Activated CD4-positive, alpha-beta T cell treated with anti-CD3 and anti-CD28 coated beads, Interleukin-2, Interleukin-6, amounts not matched to agents 100 ng/mL and 50 ng/mL, durations not matched to agents 16 hours and 8 hours (primary cell): ENCODE data around the gene MARVELD1.
"Not testable (repeated sequence)": the region's sequence is repeated elsewhere in the genome, so short reads cannot be mapped to it uniquely, and the experiment has no call there.

ENCODE experiments used
- DNase-seq: peaks from one replicate; pipeline ENCODE4 v3.0.0-alpha.2; 2020

MARVELD1 gene

DNA sequence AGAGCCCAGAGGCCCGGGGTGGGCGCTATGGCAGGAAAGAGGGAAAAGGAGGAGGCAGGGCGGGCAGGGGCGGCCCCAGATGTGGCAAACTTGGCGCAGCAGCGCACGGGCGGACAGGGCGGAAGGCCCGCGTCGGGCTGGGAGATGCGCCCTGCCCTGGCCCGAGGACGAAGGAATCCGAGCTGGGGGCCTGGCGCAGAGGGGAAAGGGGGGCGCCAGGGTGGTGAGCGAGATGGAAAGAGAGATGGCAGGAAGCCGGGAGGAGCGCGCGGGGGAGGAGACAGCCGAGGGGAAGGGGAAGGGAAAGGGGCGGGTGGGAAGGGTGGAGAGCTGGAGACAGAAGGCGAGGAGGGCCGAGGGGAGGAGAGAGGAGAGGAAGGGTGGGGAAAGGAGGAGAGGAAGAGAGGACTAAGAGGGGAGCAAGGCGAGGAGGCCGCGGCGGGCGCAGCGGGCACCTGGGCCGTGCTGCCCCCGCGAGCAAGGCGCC, at the start of gene MARVELD1:
MARVELD1 (plus strand) TSS at position 392 of the 487 bp plus-strand sequence. CDS start 147 bp downstream, outside the sequence.
- DNase-seq, result peak; percentile 20

- no peak for DNase-seq
Observed at GRCh38 chr10:97664282-97664850, 49.2 kb upstream of the MARVELD1 start.

GRCh38 chr10:97666992-97667391, 46.5 kb upstream of the MARVELD1 start:
- DNase-seq, result no peak

GRCh38 chr10:97667463-97667862, 46.1 kb upstream of the MARVELD1 start:
- no peak for DNase-seq

GRCh38 chr10:97669571-97669970, 44.0 kb upstream of the MARVELD1 start:
- no peak for DNase-seq

- peak; percentile 30 for DNase-seq
Observed at GRCh38 chr10:97673736-97674525, 39.6 kb upstream of the MARVELD1 start.

- no peak for DNase-seq
Observed at GRCh38 chr10:97675222-97675621, 38.3 kb upstream of the MARVELD1 start.

- peak; percentile 56 for DNase-seq
Observed at GRCh38 chr10:97676770-97677581, 36.6 kb upstream of the MARVELD1 start.

DNA sequence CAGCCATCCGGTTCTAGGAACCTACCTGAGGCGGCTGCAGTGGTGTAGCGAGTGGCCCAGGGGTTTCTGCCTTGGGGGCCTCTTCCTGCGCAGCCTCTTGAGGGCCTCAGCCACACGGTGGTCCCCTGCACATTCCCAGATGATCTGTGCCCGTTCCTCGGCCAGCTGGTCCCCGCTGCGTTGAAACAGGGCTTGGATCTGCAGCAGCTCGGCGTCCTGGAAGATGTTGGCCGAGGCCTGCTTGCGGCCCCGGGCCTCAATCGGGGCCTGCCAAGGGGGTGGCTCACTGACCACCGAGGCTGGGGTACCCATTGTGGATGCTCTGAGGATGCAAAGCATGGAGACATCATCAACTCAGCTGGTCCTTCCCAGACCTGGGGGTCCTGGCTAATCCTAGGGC, 33.9 kb upstream of the MARVELD1 start:
- DNase-seq, result no peak

- no peak for DNase-seq
Observed at GRCh38 chr10:97682042-97682441, 31.5 kb upstream of the MARVELD1 start.

- no peak for DNase-seq
Observed at GRCh38 chr10:97683556-97684367, 29.8 kb upstream of the MARVELD1 start.

DNA sequence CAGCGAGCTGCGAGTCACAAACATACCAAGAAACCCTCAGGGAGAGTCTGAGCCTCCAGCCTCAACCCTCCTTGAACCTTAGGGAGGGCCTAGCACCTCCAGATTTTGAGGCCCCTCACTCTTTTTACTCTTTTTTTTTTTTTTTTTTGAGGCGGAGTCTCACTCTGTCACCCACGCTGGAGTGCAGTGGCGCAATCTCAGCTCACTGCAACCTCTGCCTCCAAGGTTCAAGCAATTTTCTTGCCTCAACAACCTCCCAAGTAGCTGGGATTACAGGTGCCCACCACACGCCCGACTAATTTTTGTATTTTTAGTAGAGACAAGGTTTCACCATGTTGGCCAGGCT, 29.2 kb upstream of the MARVELD1 start:
- not testable (repeated sequence) for DNase-seq

- DNase-seq, result no peak
Observed at GRCh38 chr10:97684866-97685394, 28.6 kb upstream of the MARVELD1 start.

DNA sequence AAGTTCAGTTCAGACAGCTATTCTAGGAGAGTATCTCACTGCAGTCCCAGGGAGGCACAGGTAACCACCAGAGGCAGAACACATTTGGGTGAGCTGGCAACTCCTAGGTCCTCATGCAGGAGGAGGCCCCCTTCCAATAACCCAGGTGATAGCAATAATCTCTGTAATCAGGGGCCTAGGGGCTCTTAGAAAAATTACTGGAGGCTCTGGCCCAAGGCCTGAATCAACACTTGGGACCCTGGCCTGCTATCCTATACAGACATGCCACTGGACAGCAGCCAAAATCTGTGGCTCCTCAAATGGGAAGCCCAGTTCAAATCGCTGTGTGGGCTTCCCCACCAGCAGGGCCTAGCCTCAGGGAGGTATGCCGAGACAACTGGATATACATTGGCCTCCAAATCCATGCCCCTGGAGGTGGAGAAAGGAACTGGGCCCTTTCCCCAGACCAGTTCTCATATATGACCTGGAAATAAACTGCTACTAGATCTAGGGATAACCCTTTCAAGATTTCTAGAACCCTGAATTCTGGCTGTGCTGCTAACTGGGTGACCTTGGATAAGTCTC, 28.1 kb upstream of the MARVELD1 start:
- DNase-seq, result no peak

- peak; percentile 29 for DNase-seq
Observed at GRCh38 chr10:97686301-97686961, 27.1 kb upstream of the MARVELD1 start.

- peak; percentile 95 for DNase-seq
Observed at GRCh38 chr10:97686962-97687784, 26.4 kb upstream of the MARVELD1 start, which contains the start of gene AVPI1. TSS of gene AVPI1 (minus strand) at chr10:97687241. CDS start at chr10:97679905, 7,336 bp downstream.

DNA sequence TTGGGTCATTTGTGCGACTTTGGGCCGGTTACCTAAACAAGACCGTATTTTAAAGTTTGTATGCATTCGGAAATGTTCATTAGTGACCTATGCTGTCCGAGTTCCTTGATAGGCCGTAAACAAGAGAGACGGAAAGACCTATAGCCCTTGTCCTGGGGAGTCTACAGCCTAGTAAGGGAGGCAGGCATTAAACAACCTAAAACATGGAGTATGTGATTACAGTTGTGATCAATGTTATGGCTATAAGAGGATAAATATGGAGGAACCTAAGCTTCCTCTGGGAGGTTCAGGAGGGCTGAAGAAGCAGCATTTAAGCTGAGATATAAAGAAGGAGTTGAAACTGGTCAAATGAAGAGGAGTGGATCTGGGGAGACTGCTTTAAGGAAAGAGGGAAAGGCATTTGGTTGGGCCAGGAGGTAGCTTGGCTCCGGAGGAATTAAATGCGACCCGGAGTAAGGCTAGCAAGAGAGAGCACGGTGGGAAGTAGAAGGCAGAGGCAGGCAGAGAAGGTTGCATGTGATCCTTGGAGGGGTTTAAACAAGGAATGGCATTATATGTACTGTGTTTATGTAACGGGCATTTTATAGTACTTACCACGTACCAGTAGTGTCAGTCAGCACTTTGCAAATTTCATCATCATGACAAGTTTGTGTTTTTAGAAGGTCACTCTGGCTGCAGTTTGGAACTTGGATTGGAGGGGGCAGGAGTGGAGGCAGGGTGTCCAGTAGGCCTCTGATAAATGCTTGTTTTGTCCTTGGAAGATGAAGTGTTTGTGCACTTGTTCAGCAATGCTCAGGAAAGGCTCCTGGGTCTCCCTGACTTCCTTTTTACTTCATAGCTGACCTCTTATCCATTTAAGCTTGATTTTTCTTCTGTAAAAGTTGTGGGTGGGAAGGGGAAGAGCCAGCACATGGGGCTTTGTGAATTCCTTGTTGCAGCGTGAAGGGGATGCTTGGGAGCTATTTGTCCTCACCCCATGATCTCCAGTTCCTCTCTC, 25.4 kb upstream of the MARVELD1 start:
- DNase-seq, result no peak

DNA sequence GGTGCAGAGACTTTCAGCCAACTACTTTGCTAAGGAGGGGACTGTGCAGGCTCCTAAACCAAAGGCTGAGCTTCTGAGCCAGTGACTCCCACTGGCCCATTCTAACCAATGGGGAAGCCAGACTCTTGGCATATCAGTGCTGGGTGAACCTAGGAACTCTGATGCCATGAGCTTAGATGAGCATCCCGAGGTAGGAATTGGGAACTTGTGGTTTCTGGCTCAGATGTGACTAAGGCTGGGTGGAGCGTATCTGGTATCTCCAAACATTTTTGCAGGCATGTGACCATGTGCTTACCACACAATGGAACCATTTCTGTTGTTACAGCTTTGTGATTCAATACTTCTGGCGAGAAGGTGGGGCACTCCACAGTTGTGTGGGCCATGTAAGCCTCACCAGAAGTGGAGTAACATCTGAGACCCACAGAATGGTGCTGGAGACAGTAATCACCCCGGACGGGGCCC, 23.9 kb upstream of the MARVELD1 start:
- DNase-seq, result no peak

DNA sequence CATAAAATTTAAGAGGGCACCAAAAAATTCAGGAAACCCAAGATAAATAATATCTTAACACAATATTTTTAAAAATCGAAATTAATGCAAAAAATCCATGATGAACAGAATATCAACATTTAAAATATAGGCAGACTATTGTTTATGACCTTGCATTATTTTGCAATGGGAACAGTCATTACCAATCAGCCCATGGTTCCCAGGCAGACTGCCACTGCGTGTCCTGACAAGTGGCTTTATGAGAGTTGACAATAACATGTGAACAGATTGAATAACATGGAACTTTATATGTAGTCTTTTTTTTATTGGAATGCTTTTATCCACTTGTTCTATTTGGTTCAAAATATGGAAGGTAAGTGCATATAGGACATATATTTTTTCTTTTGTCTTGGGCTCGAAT, 23.4 kb upstream of the MARVELD1 start:
- no peak for DNase-seq
